Stimulated activated CD8-positive, alpha-beta memory T cell treated with anti-CD3 and anti-CD28 coated beads, Interleukin-4, amount 100 ng/mL, for 24 hours (primary cell): ENCODE results near the gene KCNH2.

Experiments
- DNase-seq: peaks from one replicate; pipeline ENCODE4 v3.0.0-alpha.2; 2020; ENCODE audit warnings: low read depth

Gene KCNH2

GRCh38 chr7:150974468-150975391, 3.4 kb downstream of the KCNH2 start:
- peak; percentile 62 for DNase-seq

- no peak for DNase-seq
Observed at GRCh38 chr7:150973571-150974451, 4.3 kb downstream of the KCNH2 start.

- DNase-seq = no peak
Observed at GRCh38 chr7:150972741-150973140, 5.4 kb downstream of the KCNH2 start.

GRCh38 chr7:150972023-150972468, 6.1 kb downstream of the KCNH2 start:
- DNase-seq = no peak

GRCh38 chr7:150971242-150972022, 6.7 kb downstream of the KCNH2 start:
- no peak for DNase-seq

- no peak for DNase-seq
Observed at GRCh38 chr7:150970424-150970823, 7.7 kb downstream of the KCNH2 start.

GRCh38 chr7:150969475-150969874, 8.6 kb downstream of the KCNH2 start:
- DNase-seq = no peak

GRCh38 chr7:150968734-150969372, 9.3 kb downstream of the KCNH2 start:
- DNase-seq = no peak

GRCh38 chr7:150968056-150968733, 9.9 kb downstream of the KCNH2 start:
- DNase-seq = no peak

- DNase-seq = no peak
Observed at GRCh38 chr7:150967349-150967748, 10.8 kb downstream of the KCNH2 start.

- no peak for DNase-seq
Observed at GRCh38 chr7:150966002-150966401, 12.1 kb downstream of the KCNH2 start.

GRCh38 chr7:150965273-150965830, 12.8 kb downstream of the KCNH2 start:
- no peak for DNase-seq

- no peak for DNase-seq
Observed at GRCh38 chr7:150964593-150965111, 13.5 kb downstream of the KCNH2 start.

GRCh38 chr7:150963707-150964559, 14.2 kb downstream of the KCNH2 start:
- DNase-seq = no peak

GRCh38 chr7:150962553-150963399, 15.3 kb downstream of the KCNH2 start:
- DNase-seq = peak; percentile 43

- DNase-seq = no peak
Observed at GRCh38 chr7:150962290-150962552, 15.9 kb downstream of the KCNH2 start.

- no peak for DNase-seq
Observed at GRCh38 chr7:150961510-150962289, 16.4 kb downstream of the KCNH2 start.
